Measurements from ENCODE around the gene ADAMTSL3. TPM values are rescaled to one million over a fixed set of nuclear protein-coding genes. Genes with fewer than 3 reads are reported as not detected.

The ADAMTSL3 gene
- total RNA-seq, 1 experiment from 2014 or later: 0.05 TPM

DNA sequence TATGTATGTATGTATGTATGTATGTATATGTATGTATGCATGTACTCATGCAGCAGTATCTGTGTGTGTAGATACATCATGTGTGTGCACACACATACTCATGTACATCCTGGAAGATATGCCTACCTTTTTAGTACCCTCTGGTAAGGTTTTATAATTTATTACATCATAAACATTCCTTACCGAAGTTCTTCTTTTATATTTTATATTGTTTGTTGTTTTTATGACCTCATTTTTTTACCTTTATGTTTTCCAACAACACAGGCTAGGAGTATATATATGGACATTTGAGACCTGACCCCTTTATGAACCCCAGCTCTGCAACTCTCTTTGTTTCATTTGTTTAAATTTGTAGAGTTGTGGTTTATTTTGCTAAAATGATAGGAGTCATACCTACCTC, 263.5 kb downstream of the ADAMTSL3 start:
- no peaks in the 10 kb centered on the region for H3K9me2 ChIP-seq (ENCODE audit: insufficient read depth)
- no peak overlapping the region for H3K9ac ChIP-seq (ENCODE audit: low read length)
- no TSS peak for BruUV-seq (replicated peaks)
- no peak for ATAC-seq
- H3K27ac ChIP-seq (ENCODE audit: low read depth, low read length): no peak overlapping the region
- TF ChIP-seq JUND (IDR thresholded peaks at IDR 0.05) (no peak), SP1 (IDR thresholded peaks at IDR 0.05; ENCODE audit: low read depth) (no peak), RAD21 (IDR thresholded peaks at IDR 0.05; ENCODE audit: low read depth) (no peak)
- no peaks in the 10 kb centered on the region for H3K79me2 ChIP-seq (ENCODE audit: insufficient read depth, low read length)
- RAD21 ChIA-PET (ENCODE audit: low non-redundant PET in 1 of 2, low total read pairs in 2 of 2, uncharacterized antibody in 2 of 2, unreplicated experiment in 2 of 2): no interaction called here
- no peaks in the 10 kb centered on the region for H4K20me1 ChIP-seq (ENCODE audit: insufficient read depth)
- H3K27me3 ChIP-seq (ENCODE audit: insufficient read depth, low read length): peaks cover 7% of the 10 kb centered on the region
- DNase-seq (ENCODE audit: low read depth, low spot score): no peak
- POLR2A ChIA-PET: no interaction called here
- intact Hi-C loops (cut with micrococcal nuclease): no loop called here
- no peak overlapping the region for H3K4me3 ChIP-seq (replicated peaks in 1 of 2; ENCODE audit: low read depth in 1 of 2, low read length in 2 of 2)
- no peak overlapping the region for H2AFZ ChIP-seq (ENCODE audit: low read depth, low read length, poor library complexity, severe bottlenecking)
- no peaks in the 10 kb centered on the region for H3K36me3 ChIP-seq (ENCODE audit: control insufficient read depth in 1 of 2, insufficient read depth in 2 of 2, low read length in 2 of 2)
- H3K4me2 ChIP-seq (ENCODE audit: low read length): no peak overlapping the region
- no peaks in the 10 kb centered on the region for H3K9me3 ChIP-seq (ENCODE audit: control insufficient read depth in 1 of 2, insufficient read depth in 1 of 2, low read depth in 1 of 2, low read length in 2 of 2)
- H3K4me1 ChIP-seq (ENCODE audit: control insufficient read depth in 1 of 2, insufficient read depth in 2 of 2, low read length in 2 of 2): no peaks in the 10 kb centered on the region
- CTCF ChIA-PET: no interaction called here

GRCh38 chr15:83918011-83918410, 264.1 kb downstream of the ADAMTSL3 start:
- no peak for ATAC-seq

More at GRCh38 chr15:83918011-83918410, 264.1 kb downstream of the ADAMTSL3 start:
- Histone ChIP-seq H3K36me3 (ENCODE audit: control insufficient read depth in 1 of 2, insufficient read depth in 2 of 2, low read length in 2 of 2) (no peaks in the 10 kb centered on the region), H4K20me1 (ENCODE audit: insufficient read depth) (no peaks in the 10 kb centered on the region), H3K9ac (ENCODE audit: low read length) (no peak overlapping the region), H3K4me1 (ENCODE audit: control insufficient read depth in 1 of 2, insufficient read depth in 2 of 2, low read length in 2 of 2) (no peaks in the 10 kb centered on the region), H2AFZ (ENCODE audit: low read depth, low read length, poor library complexity, severe bottlenecking) (no peak overlapping the region), H3K4me3 (replicated peaks in 1 of 2; ENCODE audit: low read depth in 1 of 2, low read length in 2 of 2) (no peak overlapping the region), H3K27ac (ENCODE audit: low read depth, low read length) (no peak overlapping the region), H3K79me2 (ENCODE audit: insufficient read depth, low read length) (no peaks in the 10 kb centered on the region), H3K9me3 (ENCODE audit: control insufficient read depth in 1 of 2, insufficient read depth in 1 of 2, low read depth in 1 of 2, low read length in 2 of 2) (no peaks in the 10 kb centered on the region), H3K27me3 (ENCODE audit: insufficient read depth, low read length) (peaks cover 7% of the 10 kb centered on the region), H3K4me2 (ENCODE audit: low read length) (no peak overlapping the region), H3K9me2 (ENCODE audit: insufficient read depth) (no peaks in the 10 kb centered on the region)
- ChIA-PET RAD21 (ENCODE audit: low non-redundant PET in 1 of 2, low total read pairs in 2 of 2, uncharacterized antibody in 2 of 2, unreplicated experiment in 2 of 2) (no interaction called here), CTCF (no interaction called here), POLR2A (no interaction called here)
- intact Hi-C loops (cut with micrococcal nuclease): no loop called here
- DNase-seq (ENCODE audit: low read depth, low spot score): no peak
- BruUV-seq (replicated peaks): no TSS peak
- TF ChIP-seq, protein P1, sequence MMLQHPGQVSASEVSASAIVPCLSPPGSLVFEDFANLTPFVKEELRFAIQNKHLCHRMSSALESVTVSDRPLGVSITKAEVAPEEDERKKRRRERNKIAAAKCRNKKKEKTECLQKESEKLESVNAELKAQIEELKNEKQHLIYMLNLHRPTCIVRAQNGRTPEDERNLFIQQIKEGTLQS (IDR thresholded peaks at IDR 0.05): no peak
- TF ChIP-seq TCF7L2 (IDR thresholded peaks at IDR 0.05; ENCODE audit: borderline replicate concordance, extremely low read depth, insufficient read depth, insufficient read length): no peak
- no peak for TF ChIP-seq POLR2AphosphoS5 (IDR thresholded peaks at IDR 0.05; ENCODE audit: low read depth, low read length)
- TF ChIP-seq REST (IDR thresholded peaks at IDR 0.05; ENCODE audit: low read depth): no peak
- TF ChIP-seq JUND (IDR thresholded peaks at IDR 0.05): no peak
- TF ChIP-seq RAD21 (IDR thresholded peaks at IDR 0.05; ENCODE audit: low read depth): no peak
- TF ChIP-seq EZH2phosphoT487 (IDR thresholded peaks at IDR 0.05; ENCODE audit: borderline replicate concordance): no peak
- no peak for TF ChIP-seq SIN3A (IDR thresholded peaks at IDR 0.05; ENCODE audit: low read depth)
- TF ChIP-seq EGR1 (IDR thresholded peaks at IDR 0.05; ENCODE audit: low read depth): no peak

Data from HCT116 (cell line).